Measurements from ENCODE around the gene PTAR1. TPM values are rescaled to one million over a fixed set of nuclear protein-coding genes. Genes with fewer than 3 reads are reported as not detected.

The PTAR1 gene
- total RNA-seq, 1 donor from 2014 or later: 76.8 TPM

GRCh38 chr9:69719983-69720382 lies 39.8 kb downstream of the PTAR1 start:
- TF ChIP-seq, protein P1, sequence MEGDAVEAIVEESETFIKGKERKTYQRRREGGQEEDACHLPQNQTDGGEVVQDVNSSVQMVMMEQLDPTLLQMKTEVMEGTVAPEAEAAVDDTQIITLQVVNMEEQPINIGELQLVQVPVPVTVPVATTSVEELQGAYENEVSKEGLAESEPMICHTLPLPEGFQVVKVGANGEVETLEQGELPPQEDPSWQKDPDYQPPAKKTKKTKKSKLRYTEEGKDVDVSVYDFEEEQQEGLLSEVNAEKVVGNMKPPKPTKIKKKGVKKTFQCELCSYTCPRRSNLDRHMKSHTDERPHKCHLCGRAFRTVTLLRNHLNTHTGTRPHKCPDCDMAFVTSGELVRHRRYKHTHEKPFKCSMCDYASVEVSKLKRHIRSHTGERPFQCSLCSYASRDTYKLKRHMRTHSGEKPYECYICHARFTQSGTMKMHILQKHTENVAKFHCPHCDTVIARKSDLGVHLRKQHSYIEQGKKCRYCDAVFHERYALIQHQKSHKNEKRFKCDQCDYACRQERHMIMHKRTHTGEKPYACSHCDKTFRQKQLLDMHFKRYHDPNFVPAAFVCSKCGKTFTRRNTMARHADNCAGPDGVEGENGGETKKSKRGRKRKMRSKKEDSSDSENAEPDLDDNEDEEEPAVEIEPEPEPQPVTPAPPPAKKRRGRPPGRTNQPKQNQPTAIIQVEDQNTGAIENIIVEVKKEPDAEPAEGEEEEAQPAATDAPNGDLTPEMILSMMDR (IDR thresholded peaks at IDR 0.05; ENCODE audit: insufficient read depth, low read depth, low read length): no peak
- no peak for TF ChIP-seq EZH2 (IDR thresholded peaks at IDR 0.05; ENCODE audit: insufficient read depth, low read length)
- H3K9ac ChIP-seq (ENCODE audit: low read length): no peak overlapping the region
- H2AFZ ChIP-seq (ENCODE audit: low read depth, low read length): no peak overlapping the region
- no peaks in the 10 kb centered on the region for H3K4me1 Mint-ChIP-seq (ENCODE audit: low read depth, unreplicated experiment)
- no peaks in the 10 kb centered on the region for H3K9me3 ChIP-seq (ENCODE audit: insufficient read depth, low read depth, low read length)
- H3K79me2 ChIP-seq (ENCODE audit: insufficient read depth, low read length): no peaks in the 10 kb centered on the region
- H3K27me3 ChIP-seq (ENCODE audit: insufficient read depth, low read length): no peaks in the 10 kb centered on the region
- peaks cover 35% of the 10 kb centered on the region for H3K36me3 Mint-ChIP-seq (ENCODE audit: low read depth, unreplicated experiment)
- no peak overlapping the region for H3K4me3 ChIP-seq (ENCODE audit: insufficient read depth, low read depth, low read length)
- no peak overlapping the region for H3K4me2 ChIP-seq (ENCODE audit: low read length)
- FAIRE-seq (no peak), DNase-seq (ENCODE audit: low read depth) (no peak)
- H4K20me1 ChIP-seq (ENCODE audit: insufficient read depth, low read length): no peaks in the 10 kb centered on the region
- peaks cover 24% of the 10 kb centered on the region for H3K36me3 ChIP-seq (ENCODE audit: insufficient read depth, low read length)
- no peaks in the 10 kb centered on the region for H3K9me3 Mint-ChIP-seq (ENCODE audit: unreplicated experiment)
- no peaks in the 10 kb centered on the region for H3K27me3 Mint-ChIP-seq (ENCODE audit: low read depth, unreplicated experiment)
- H3K4me1 ChIP-seq (ENCODE audit: insufficient read depth, low read length): no peaks in the 10 kb centered on the region
- no peak overlapping the region for H3K27ac ChIP-seq (ENCODE audit: low read depth, low read length)
- H3K4me3 Mint-ChIP-seq (ENCODE audit: unreplicated experiment): no peak overlapping the region
- no peak overlapping the region for H3K27ac Mint-ChIP-seq (ENCODE audit: unreplicated experiment)

DNA sequence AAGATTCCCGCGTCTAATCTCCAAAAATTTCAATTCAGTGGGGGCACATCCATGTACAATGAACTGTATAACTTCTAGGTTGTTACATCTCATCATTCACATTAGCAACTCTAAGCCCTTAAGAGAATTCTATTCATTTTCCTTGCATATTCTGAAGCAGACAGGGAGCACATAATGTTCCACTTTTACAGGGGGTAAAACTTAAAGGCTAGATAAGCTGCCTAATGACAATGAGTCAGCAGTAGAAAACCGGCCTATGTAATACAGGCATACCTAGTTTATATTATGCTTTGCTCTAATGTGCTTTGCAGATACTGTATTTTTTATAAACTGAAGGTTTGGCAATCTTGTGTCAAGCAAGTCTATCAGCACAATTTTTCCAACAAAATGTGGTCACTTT lies 40.4 kb downstream of the PTAR1 start:
- no peaks in the 10 kb centered on the region for H3K27me3 Mint-ChIP-seq (ENCODE audit: low read depth, unreplicated experiment)
- no peak for TF ChIP-seq EZH2 (IDR thresholded peaks at IDR 0.05; ENCODE audit: insufficient read depth, low read length)
- TF ChIP-seq, protein P1 (IDR thresholded peaks at IDR 0.05; ENCODE audit: insufficient read depth, low read depth, low read length): no peak
- H3K9me3 Mint-ChIP-seq (ENCODE audit: unreplicated experiment): no peaks in the 10 kb centered on the region
- H3K27me3 ChIP-seq (ENCODE audit: insufficient read depth, low read length): no peaks in the 10 kb centered on the region
- H3K4me1 ChIP-seq (ENCODE audit: insufficient read depth, low read length): no peaks in the 10 kb centered on the region
- no peaks in the 10 kb centered on the region for H3K79me2 ChIP-seq (ENCODE audit: insufficient read depth, low read length)
- H2AFZ ChIP-seq (ENCODE audit: low read depth, low read length): no peak overlapping the region
- H3K9ac ChIP-seq (ENCODE audit: low read length): no peak overlapping the region
- peak; percentile 0 for DNase-seq (ENCODE audit: low read depth)
- no peak for FAIRE-seq
- H3K4me2 ChIP-seq (ENCODE audit: low read length): no peak overlapping the region
- H4K20me1 ChIP-seq (ENCODE audit: insufficient read depth, low read length): no peaks in the 10 kb centered on the region
- H3K27ac ChIP-seq (ENCODE audit: low read depth, low read length): no peak overlapping the region
- H3K36me3 ChIP-seq (ENCODE audit: insufficient read depth, low read length): peaks cover 19% of the 10 kb centered on the region
- H3K36me3 Mint-ChIP-seq (ENCODE audit: low read depth, unreplicated experiment): peaks cover 33% of the 10 kb centered on the region
- H3K9me3 ChIP-seq (ENCODE audit: insufficient read depth, low read depth, low read length): no peaks in the 10 kb centered on the region
- no peak overlapping the region for H3K4me3 ChIP-seq (ENCODE audit: insufficient read depth, low read depth, low read length)
- no peaks in the 10 kb centered on the region for H3K4me1 Mint-ChIP-seq (ENCODE audit: low read depth, unreplicated experiment)
- no peak overlapping the region for H3K27ac Mint-ChIP-seq (ENCODE audit: unreplicated experiment)
- no peak overlapping the region for H3K4me3 Mint-ChIP-seq (ENCODE audit: unreplicated experiment)

GRCh38 chr9:69718218-69718617 lies 41.6 kb downstream of the PTAR1 start:
- H3K79me2 ChIP-seq (ENCODE audit: insufficient read depth, low read length): no peaks in the 10 kb centered on the region
- H3K27ac ChIP-seq (ENCODE audit: low read depth, low read length): no peak overlapping the region
- FAIRE-seq (no peak), DNase-seq (ENCODE audit: low read depth) (no peak)
- TF ChIP-seq, protein P1 (IDR thresholded peaks at IDR 0.05; ENCODE audit: insufficient read depth, low read depth, low read length): no peak
- no peak for TF ChIP-seq EZH2 (IDR thresholded peaks at IDR 0.05; ENCODE audit: insufficient read depth, low read length)
- no peak overlapping the region for H3K4me3 ChIP-seq (ENCODE audit: insufficient read depth, low read depth, low read length)
- no peaks in the 10 kb centered on the region for H3K4me1 ChIP-seq (ENCODE audit: insufficient read depth, low read length)
- H3K9ac ChIP-seq (ENCODE audit: low read length): no peak overlapping the region
- no peak overlapping the region for H2AFZ ChIP-seq (ENCODE audit: low read depth, low read length)
- H3K9me3 ChIP-seq (ENCODE audit: insufficient read depth, low read depth, low read length): no peaks in the 10 kb centered on the region
- Mint-ChIP-seq H3K36me3 (ENCODE audit: low read depth, unreplicated experiment) (peaks cover 29% of the 10 kb centered on the region), H3K4me1 (ENCODE audit: low read depth, unreplicated experiment) (no peaks in the 10 kb centered on the region), H3K27me3 (ENCODE audit: low read depth, unreplicated experiment) (no peaks in the 10 kb centered on the region), H3K27ac (ENCODE audit: unreplicated experiment) (no peak overlapping the region), H3K4me3 (ENCODE audit: unreplicated experiment) (no peak overlapping the region), H3K9me3 (ENCODE audit: unreplicated experiment) (no peaks in the 10 kb centered on the region)
- H3K27me3 ChIP-seq (ENCODE audit: insufficient read depth, low read length): no peaks in the 10 kb centered on the region
- H3K36me3 ChIP-seq (ENCODE audit: insufficient read depth, low read length): peaks cover 17% of the 10 kb centered on the region
- no peak overlapping the region for H3K4me2 ChIP-seq (ENCODE audit: low read length)
- no peaks in the 10 kb centered on the region for H4K20me1 ChIP-seq (ENCODE audit: insufficient read depth, low read length)

Data from astrocyte (in vitro differentiated cells and primary cell).